Vagina (tissue), 2 donors: Measurements from ENCODE around the gene TRUB1.

Experiments
- POLR2A ChIP-seq, 2 donors: fragments of 450-650 bp; IDR thresholded peaks; one replicate each; pipeline ENCODE4 v1.6.1; 2017; ENCODE audit warnings: antibody characterized with exemption in 2 of 2, mild to moderate bottlenecking in 2 of 2, moderate library complexity in 2 of 2
- POLR2AphosphoS5 ChIP-seq, 2 donors: sonication (generic); formaldehyde crosslinking; IDR thresholded peaks; one replicate each; pipeline ENCODE4 v1.9.0; 2017; ENCODE audit warnings: antibody characterized with exemption in 2 of 2, mild to moderate bottlenecking in 2 of 2, low read depth in 1 of 2; ENCODE audit not compliant: insufficient read depth in 1 of 2
- TF ChIP-seq, protein P1 (sequence below), 3 experiments: fragments of 450-650 bp in 2 of 3; fragments of 200-600 bp in 1 of 3; sonication (generic) in 1 of 3; IDR thresholded peaks; one replicate each; pipeline ENCODE4 v1.5.1; 2017 to 2019; ENCODE audit warnings: antibody characterized with exemption in 3 of 3, mild to moderate bottlenecking in 2 of 3, moderate library complexity in 2 of 3

- TF ChIP-seq POLR2A (IDR thresholded peaks at IDR 0.05) = no peak
- TF ChIP-seq, protein P1, sequence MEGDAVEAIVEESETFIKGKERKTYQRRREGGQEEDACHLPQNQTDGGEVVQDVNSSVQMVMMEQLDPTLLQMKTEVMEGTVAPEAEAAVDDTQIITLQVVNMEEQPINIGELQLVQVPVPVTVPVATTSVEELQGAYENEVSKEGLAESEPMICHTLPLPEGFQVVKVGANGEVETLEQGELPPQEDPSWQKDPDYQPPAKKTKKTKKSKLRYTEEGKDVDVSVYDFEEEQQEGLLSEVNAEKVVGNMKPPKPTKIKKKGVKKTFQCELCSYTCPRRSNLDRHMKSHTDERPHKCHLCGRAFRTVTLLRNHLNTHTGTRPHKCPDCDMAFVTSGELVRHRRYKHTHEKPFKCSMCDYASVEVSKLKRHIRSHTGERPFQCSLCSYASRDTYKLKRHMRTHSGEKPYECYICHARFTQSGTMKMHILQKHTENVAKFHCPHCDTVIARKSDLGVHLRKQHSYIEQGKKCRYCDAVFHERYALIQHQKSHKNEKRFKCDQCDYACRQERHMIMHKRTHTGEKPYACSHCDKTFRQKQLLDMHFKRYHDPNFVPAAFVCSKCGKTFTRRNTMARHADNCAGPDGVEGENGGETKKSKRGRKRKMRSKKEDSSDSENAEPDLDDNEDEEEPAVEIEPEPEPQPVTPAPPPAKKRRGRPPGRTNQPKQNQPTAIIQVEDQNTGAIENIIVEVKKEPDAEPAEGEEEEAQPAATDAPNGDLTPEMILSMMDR (IDR thresholded peaks at IDR 0.05) = no peak
- TF ChIP-seq POLR2AphosphoS5 (IDR thresholded peaks at IDR 0.05; ENCODE audit: insufficient read depth in 1 of 2, low read depth in 1 of 2) = no peak
Observed at GRCh38 chr10:115022733-115023132, 84.7 kb downstream of the TRUB1 start.
